ENCODE data around the gene SORL1.

- TF ChIP-seq, protein P1, sequence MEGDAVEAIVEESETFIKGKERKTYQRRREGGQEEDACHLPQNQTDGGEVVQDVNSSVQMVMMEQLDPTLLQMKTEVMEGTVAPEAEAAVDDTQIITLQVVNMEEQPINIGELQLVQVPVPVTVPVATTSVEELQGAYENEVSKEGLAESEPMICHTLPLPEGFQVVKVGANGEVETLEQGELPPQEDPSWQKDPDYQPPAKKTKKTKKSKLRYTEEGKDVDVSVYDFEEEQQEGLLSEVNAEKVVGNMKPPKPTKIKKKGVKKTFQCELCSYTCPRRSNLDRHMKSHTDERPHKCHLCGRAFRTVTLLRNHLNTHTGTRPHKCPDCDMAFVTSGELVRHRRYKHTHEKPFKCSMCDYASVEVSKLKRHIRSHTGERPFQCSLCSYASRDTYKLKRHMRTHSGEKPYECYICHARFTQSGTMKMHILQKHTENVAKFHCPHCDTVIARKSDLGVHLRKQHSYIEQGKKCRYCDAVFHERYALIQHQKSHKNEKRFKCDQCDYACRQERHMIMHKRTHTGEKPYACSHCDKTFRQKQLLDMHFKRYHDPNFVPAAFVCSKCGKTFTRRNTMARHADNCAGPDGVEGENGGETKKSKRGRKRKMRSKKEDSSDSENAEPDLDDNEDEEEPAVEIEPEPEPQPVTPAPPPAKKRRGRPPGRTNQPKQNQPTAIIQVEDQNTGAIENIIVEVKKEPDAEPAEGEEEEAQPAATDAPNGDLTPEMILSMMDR (conservative IDR thresholded peaks at IDR 0.05; ENCODE audit: low read length): no peak
- TF ChIP-seq EZH2phosphoT487 (IDR thresholded peaks at IDR 0.05; ENCODE audit: borderline replicate concordance, low read depth, low read length): no peak
These were observed 156.5 kb downstream of the SORL1 start for GRCh38 chr11:121608545-121609098.

Measured in OCI-LY7 (cell line).